Sciatic nerve (tissue), 2 donors: ENCODE data around the gene KMT2C. TPM values are rescaled to one million over a fixed set of nuclear protein-coding genes. Genes with fewer than 3 reads are reported as not detected.
"Not testable (repeated sequence)": the region's sequence is repeated elsewhere in the genome, so short reads cannot be mapped to it uniquely, and the experiment has no call there.

Source experiments
- ATAC-seq: fragments of 200-7000 bp; cut with Tn5 transposase; one replicate; pipeline ENCODE4 v1.9.1; 2020; ENCODE audit warnings: mild to moderate bottlenecking, moderate library complexity
- DNase-seq: peaks from one replicate; pipeline ENCODE4 v3.0.0-alpha.2; 2020; ENCODE audit warnings: low spot score
- intact Hi-C: fragments of 100-400 bp; cut with DNase I; formaldehyde crosslinking; loops from one replicate; pipeline ENCODE4 v1.14.2; 2022
- total RNA-seq: library from RNA; stranded (reverse); fragmentation: NEBNext Ultra II Directional; extraction: Animal tissue kit (Norgen Biotek cat#: 25700); gene quantifications from one replicate; pipeline ENCODE4 v1.2.1, GENCODE V29; 2021
- donor health status: DM: no; HTN: no; CAD: no.
- donor health status: DM: no; HTN: no; CAD: no.

KMT2C gene
- total RNA-seq, 1 donor from 2014 or later = 140 TPM

DNA sequence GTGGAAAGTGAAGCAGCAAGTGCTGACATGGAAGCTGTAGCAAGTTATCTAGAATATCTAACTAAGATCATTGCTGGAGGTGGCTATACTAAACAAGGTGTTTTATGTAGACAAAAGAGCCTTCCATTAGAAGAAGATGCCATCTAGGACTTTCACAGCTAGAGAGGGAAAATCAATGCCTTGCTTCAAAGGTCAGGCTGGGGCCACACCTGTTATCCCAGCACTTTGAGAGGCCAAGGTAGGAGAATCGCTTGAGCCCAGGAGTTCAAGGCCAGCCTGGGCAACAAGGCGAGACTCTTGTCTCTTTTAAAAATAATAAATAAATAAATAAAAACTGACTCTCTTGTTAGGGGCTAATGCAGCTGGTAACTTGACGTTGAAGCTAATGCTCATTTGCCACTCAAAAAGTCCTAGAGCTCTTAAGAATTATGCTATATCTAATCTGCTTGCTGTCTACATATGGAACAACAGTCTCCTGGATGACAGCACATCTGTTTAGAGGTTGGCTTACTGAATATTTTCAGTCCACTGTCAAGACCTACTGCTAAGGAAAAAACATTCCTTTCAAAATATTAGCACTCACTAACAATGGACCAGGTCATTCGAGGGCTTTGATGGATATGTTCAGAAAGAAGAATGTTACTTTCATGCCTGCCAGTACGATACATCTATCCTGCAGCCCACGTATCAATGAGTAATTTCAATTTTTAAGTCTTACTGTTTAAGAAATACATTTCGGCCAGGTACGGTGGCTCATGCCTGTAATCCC is 58.9 kb downstream of the KMT2C start:
- intact Hi-C loops, DNase-seq: not testable (repeated sequence)
- ATAC-seq = peak; percentile 33

DNA sequence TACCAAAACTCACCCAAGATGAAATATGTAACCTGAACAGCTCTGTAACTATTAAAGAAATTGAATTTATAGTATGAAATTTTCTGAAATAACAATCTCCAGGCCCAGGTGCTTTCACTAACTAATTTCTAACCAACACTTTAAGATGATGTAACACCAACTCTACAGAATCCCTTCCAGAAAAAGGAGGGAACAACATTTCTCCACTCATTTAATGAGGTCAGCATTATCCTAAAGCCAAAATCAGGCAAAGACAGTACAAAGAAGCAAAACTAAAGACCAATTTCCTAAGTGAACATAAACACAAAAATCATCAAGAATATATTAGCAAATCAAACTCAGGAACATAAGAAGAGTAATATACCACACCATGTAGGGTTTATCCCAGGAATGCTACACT is 65.5 kb downstream of the KMT2C start:
- DNase-seq (no peak), ATAC-seq (no peak)

DNA sequence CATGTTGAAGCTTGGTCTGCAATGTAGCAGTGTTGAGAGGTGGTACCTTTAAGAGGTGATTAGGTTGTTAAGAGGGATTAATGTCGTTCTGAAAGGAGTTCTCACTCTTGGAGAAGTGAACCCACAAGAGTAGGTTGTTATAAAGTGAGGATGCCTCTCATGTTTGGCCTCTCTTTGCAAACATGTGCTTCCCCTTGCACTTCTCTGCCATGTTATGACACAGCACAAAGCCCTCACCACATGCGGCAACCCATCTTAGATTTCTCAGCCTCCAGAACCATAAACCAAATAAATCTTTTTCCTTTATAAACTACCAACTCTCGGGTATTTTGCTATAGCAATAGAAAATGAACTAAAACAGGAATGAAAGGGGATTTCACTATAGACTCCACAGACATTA is 66.3 kb downstream of the KMT2C start:
- no peak for DNase-seq
- intact Hi-C loops = no loop called here
- ATAC-seq = no peak

More for the DNA sequence above, 65.5 kb downstream of the KMT2C start:
- intact Hi-C loops = no loop called here

DNA sequence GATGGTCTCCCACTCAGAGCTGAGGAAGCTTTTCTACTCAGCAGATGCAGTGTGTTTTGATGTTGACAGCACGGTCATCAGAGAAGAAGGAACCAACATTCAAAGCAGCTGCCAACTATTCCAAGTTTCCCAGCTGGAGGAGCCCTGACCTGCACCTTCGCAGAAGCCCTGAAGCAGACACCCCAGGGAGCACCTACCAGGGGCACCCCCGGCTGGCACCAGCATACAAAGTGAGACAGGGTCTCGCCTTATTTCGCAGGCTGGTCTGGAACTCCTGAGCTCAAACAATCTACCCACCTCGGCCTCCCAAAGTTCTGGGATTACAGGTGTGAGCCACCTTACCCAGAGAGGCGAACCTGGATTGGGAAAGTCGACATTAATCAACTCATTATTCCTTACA is 68.6 kb downstream of the KMT2C start:
- ATAC-seq (no peak), DNase-seq (no peak)
- intact Hi-C loops = no loop called here

DNA sequence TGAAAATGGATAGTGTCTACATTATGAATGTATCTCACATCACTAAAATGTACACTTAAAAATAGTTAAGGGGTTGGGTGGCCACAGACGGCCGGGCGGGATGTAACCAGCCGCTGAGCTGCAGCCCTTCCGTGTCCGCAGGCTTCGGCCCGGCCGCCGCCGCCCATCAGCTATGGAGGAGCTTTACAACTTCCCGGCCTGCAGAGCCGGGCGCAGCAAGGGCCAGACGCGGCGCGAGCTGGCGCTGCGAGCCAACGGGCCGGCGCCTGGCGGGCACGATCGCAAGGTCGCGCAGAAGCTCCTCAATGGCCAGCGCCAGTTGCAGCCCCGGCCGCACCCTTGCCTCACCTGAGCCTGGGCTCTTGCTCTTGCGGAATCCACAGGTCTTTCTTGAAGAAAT is 69.1 kb downstream of the KMT2C start:
- no peak for ATAC-seq
- no peak for DNase-seq
- intact Hi-C loops = no loop called here

DNA sequence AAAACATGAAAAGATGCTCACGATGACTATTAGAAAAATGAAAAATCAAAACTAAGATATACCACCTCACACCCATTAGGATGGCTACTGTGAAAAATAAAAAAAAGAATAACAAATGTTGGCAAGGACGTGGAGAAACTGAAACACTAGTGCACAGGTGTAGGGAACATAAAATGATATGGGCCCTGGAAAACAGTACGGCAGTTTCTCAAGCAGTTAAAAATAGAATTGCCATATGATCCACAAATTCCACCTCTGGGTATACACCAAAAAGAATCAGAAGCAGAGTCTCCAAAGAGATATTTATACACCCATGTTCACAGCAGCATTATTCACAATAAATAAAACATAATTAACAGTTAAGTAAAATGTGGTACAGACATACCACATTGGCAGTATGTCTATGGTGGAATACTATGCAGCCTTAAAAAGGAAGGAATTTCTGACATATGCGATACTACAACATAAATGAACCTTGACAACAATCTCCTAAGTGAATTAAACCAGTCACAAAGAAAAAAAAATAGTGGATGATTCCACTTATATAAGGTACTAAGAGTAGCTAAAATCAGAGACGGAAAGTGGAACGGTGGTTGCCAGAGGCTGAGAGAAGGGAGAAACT is 69.7 kb downstream of the KMT2C start:
- intact Hi-C loops = no loop called here
- DNase-seq (no peak), ATAC-seq (no peak)

DNA sequence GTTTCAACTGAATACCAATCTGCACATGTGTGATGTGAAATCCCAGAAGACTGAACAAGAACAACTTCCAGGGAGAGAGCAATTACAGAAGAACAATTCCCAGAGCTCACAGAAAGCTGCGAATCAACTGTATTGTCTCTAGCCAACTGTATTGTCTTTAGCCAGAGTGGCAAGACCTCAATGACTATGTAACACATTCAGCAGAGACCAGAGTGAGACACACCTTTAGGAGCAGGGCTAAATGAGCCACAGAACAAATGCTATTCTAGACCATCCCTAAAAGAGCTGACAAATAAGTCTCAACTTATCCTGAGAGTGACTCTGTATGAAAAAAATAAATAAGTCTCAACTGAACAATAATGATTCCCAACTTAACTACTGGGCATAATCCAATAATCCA is 72.0 kb downstream of the KMT2C start:
- no peak for ATAC-seq
- DNase-seq = no peak
- intact Hi-C loops = no loop called here

DNA sequence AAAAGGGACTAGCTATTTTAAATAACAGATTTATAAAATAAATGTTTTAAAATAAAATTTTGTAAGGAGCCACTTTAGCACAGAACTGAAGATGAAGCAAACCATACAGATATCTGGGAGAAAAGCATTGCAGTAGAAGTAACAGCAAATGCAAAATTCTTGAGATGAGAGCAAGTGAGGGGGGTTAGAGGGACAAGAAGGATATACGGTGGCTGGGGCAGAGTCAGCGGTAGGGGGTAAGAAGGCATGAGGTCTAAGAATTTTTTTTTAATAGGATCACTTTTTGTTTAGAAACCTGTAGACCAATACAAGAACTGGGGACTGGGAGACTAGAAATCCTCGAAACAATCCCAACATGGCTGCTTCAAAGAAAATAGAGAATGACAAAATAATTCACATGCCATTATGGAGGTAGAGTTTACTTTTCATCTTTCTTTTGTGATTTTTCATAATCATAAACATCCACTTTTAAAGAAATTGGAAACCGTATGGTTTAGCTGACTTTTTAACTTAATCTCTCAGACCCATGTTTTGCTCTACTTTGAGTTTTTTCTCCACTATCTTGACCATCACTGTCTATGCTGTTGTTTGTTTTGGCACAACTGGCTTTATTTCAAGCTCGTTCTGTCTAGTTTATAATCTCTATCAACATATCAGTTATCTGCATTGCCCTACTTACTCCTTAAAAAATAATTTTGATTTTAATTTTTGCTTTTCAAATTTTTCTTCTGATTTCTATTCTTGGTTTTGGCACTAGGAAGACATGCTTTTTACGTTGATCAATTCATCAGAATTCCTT is 73.5 kb downstream of the KMT2C start:
- intact Hi-C loops = no loop called here
- DNase-seq (no peak), ATAC-seq (no peak)

DNA sequence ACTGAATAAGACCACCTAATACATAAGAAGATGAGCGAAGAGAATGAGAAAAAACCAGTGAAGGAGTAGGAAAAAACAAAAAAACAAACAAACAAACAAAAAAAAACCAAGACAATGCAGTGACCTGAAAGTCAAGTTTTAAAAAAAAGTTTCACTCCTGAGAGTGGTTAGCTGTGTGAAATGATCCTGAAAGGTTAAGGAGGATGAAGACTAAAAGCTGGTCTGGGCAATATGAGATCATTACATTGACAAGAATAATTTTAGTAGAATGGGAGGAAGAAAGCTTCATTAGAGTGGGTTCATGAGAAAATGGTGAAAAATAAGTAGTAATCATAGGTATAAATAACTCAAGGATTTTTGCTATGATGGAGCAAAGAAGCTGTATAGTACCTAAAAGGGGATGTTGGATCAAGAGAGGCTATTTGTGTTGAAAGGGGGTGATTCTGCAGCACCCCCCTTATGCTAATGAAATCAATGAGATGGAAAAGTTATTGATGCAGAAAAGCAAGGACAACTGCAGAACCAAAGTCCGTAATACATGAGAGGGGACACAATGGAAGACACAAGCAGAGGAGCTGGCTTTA is 80.2 kb downstream of the KMT2C start:
- DNase-seq (no peak), ATAC-seq (no peak)
- intact Hi-C loops = no loop called here

DNA sequence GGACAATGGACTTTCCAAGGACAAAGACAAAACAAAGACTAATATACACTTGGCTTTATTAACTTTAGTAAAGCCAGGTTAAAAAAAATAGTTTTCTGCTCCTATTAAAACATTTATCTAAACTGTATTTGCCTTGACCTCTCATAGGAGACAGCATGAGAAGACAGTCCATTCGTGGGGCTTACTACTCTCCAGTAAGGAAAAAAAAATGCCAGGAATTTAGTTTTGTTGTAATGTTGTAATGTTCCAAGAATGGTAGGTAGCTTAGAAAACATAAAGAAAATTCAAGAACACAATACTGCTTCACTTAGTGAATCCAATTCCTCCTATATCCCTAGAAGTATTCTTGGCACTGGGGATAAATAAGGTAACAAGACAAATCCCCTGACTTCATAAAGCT is 81.7 kb downstream of the KMT2C start:
- DNase-seq (no peak), ATAC-seq (no peak)
- intact Hi-C loops = no loop called here

DNA sequence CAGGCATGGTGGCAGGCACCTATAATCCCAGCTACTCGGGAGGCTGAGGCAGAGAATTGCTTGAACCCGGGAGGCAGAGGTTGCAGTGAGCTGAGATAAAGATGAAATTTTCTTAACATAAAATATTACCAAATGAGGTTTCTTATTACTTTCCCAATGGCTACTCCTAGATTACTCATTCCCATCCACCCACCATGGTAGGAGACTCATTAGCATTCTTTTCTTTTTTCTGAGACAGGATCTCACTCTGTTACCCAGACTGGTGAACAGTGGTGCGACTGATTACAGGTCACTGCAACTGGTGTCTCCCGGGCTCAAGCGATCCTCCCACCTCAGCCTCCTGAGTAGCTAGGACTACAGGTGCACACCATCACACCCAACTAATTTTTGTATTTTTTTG is 82.5 kb downstream of the KMT2C start:
- DNase-seq, ATAC-seq, intact Hi-C loops: not testable (repeated sequence)

DNA sequence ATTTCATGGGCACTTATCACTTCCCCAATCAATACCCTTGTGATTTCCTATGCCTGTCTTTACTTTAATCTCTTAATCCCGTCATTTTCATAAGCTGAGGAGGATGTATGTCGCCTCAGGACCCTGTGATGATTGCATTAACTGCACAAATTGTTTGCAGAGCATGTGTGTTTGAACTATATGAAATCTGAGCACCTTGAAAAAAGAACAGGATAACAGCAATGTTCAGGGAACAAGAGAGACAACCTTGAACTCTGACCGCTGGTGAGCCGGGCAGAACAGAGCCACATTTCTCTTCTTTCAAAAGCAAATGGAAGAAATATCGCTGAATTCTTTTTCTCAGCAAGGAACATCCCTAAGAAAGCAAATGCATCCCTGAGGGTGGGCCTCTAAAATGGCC is 84.1 kb downstream of the KMT2C start:
- ATAC-seq, DNase-seq, intact Hi-C loops: not testable (repeated sequence)

DNA sequence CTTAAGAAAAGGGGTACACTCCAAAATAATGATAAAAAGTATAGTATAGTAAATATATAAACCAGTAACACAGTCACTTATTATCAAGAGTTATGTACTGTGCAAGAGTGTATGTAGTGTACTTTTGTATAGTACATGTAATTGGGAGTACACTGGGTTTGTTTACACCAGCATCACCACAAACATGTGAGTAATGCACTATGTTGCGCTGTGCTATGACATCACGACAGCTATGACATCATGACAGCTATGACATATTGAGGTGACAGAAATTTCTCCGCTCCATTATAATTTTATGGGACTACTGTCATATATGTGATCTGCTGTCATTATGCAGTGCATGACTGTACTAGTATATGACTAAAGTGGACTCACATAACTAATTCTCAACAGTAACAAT is 84.6 kb downstream of the KMT2C start:
- intact Hi-C loops = no loop called here
- DNase-seq (no peak), ATAC-seq (no peak)

DNA sequence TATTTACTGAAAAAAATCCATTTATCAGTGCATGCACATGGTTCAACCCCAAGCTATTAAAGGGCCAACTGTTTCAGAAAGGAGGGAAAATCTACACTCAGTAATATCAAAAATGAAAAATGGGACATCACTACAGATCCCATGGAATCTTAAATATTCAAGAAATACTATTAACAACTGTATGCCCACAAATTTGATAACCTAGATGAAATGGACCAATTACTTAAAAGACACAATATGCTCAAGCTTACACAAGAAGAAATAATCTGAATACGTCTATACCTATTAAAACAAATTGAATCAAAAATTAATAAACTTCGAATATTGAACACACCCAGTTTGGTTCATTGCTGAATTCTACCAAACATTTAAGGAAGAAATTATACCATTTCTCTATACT is 87.9 kb downstream of the KMT2C start:
- intact Hi-C loops = no loop called here
- ATAC-seq (no peak), DNase-seq (no peak)

DNA sequence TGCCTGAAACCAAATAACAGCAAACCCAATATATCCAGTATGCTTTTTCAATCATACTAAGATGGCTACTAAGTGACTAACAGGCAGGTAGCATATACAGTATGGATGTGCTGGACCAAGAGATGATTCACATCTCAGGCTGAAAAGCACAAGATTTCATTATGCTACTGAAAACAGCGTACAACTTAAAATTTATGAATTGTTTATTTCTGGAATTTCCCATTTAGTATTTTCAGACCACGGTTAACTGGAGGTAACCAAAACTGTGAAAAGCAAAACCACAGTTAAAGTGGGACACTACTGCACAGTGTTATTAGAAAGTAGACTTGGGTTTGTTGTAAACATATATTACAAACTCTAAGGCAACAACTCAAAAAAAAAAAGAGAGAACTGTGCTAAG is 91.5 kb downstream of the KMT2C start:
- no peak for DNase-seq
- intact Hi-C loops = no loop called here
- no peak for ATAC-seq

DNA sequence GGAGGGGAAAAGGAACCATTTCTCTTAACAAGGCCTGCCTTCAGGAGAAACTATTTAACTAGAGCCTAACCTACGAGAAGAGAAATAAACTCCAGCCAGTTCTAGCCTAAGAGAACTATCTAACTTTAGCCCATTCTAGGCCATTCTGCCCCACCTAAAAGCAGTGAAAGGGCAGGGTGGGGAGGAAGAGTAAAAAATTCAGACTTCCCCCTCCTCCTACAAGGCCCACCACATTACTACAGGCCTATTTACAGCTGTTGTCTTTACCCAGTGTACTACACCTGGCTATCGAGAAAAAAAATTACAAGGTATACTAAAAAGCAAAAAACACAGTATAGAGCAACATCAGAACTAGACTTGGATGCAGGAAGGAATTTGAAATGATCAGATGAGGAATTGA is 93.0 kb downstream of the KMT2C start:
- intact Hi-C loops = no loop called here
- ATAC-seq = no peak
- no peak for DNase-seq

DNA sequence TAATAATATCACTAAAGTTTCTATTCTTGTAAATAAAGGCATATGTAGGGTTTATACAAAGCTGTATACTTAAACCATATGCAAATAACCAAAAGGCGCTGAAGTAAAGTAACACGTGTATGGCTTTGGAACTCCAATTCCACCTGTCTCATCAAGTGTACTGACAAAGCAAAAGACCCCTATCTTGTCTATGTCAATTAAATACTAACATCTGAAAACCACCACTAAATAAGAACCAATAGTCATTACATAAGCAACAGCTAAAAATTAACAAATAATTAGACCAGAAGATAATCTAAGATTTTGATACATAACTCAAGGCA is 93.9 kb downstream of the KMT2C start:
- intact Hi-C loops = no loop called here
- ATAC-seq (no peak), DNase-seq (no peak)

DNA sequence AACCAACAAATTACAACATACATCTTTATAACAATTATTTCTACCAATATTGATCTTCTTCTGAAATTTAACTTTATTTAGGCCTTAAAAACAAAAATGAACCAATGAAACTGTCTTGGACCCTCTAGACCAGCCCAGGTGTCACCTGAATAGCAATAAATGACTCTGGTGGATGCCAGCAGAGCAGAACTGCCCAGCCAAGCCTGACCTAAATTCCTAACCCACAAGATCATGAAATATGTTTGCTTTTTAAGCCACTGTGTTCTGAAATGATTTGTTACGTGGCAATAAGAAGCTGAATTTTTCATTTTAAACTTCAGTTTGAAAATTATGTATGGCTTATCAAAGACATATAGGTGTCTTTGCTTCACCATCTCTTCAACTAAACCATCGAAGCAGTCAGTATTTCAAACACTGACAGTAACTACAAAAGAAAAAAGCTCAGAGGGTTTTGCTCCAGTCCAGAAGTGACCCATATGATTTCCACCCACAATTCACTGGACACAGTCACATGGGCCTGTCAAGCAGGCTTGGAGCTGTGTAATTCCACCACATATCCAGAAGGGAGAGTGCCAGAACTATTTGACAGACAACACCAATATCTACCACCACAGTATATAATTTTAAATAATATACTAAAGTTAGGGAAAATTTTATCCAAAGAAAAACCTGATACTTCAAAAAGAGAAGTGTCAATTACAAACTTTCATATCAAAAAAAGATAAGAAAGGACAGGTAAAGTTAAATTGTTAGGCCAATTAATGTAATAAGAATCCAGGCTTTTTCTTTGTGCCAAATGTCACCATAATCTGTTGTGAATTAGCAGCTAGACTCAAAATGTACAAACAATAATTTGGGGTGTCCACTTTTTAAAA is 94.5 kb downstream of the KMT2C start:
- intact Hi-C loops = no loop called here
- ATAC-seq = peak; percentile 88
- no peak for DNase-seq

DNA sequence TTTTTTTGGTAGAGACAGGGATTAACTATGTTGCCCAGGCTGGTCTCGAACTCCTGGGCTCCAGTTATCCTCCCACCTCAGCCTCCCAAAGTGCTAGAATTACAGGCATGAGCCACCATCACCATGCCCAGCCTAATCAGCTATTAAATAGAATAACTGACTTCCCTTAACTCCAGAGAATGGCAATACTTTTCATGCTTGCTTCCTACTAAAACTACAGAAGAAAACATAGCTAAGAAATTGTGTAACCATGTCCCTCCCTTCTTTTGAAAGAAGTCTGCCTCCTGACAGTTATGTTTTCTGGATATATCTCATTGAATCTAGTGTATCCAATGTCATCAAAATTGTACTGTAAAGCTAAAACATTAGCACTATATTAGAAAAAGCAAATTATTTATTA is 95.6 kb downstream of the KMT2C start:
- DNase-seq = no peak
- no peak for ATAC-seq
- intact Hi-C loops = no loop called here
